GM23338 (cell line): ENCODE data around the gene FOXP2. TPM values are rescaled to one million over a fixed set of nuclear protein-coding genes. Genes with fewer than 3 reads are reported as not detected.

Source experiments
- ATAC-seq: fragments of 200-7000 bp; cut with Tn5 transposase; 3 replicates; pipeline ENCODE4 v1.9.1; 2020
- DNase-seq: peaks from one replicate; pipeline ENCODE4 v3.0.0-alpha.2; 2015; ENCODE audit warnings: low spot score
- H2AFZ ChIP-seq: fragments of 200-600 bp; sonication (generic); 2 replicates; pipeline ENCODE4 v1.8.0; 2016; ENCODE audit warnings: antibody characterized with exemption, mild to moderate bottlenecking, moderate library complexity
- H3F3A ChIP-seq: fragments of 200-600 bp; sonication (generic); replicated peaks from 2 replicates; pipeline ENCODE4 v1.8.0; 2017; ENCODE audit warnings: antibody characterized with exemption, mixed run types, low read depth
- H3K27ac ChIP-seq: fragments of 200-600 bp; sonication (generic); 2 replicates; pipeline ENCODE4 v1.6.1; 2016; ENCODE audit warnings: low read depth
- H3K27me3 ChIP-seq: fragments of 200-600 bp; sonication (generic); 2 replicates; pipeline ENCODE4 v1.8.0; 2016; ENCODE audit warnings: mild to moderate bottlenecking, mixed run types, moderate library complexity; ENCODE audit not compliant: insufficient read depth
- H3K36me3 ChIP-seq: fragments of 200-600 bp; sonication (generic); 2 replicates; pipeline ENCODE4 v1.8.0; 2016; ENCODE audit warnings: mild to moderate bottlenecking; ENCODE audit not compliant: insufficient read depth
- H3K4me1 ChIP-seq: fragments of 200-600 bp; sonication (generic); 2 replicates; pipeline ENCODE4 v1.8.0; 2016; ENCODE audit warnings: mild to moderate bottlenecking, moderate library complexity; ENCODE audit not compliant: insufficient read depth
- H3K4me2 ChIP-seq: fragments of 200-600 bp; sonication (generic); 2 replicates; pipeline ENCODE4 v1.7.1; 2017; ENCODE audit warnings: mixed run types
- H3K4me3 ChIP-seq: fragments of 200-600 bp; sonication (generic); 2 replicates; pipeline ENCODE4 v1.6.1; 2016; ENCODE audit warnings: mixed run types
- H3K79me2 ChIP-seq: fragments of 200-600 bp; sonication (generic); replicated peaks from 2 replicates; pipeline ENCODE4 v1.8.0; 2017; ENCODE audit warnings: mild to moderate bottlenecking; ENCODE audit not compliant: insufficient read depth
- H3K9me2 ChIP-seq: fragments of 200-600 bp; sonication (generic); 2 replicates; pipeline ENCODE4 v1.8.0; 2017; ENCODE audit not compliant: insufficient read depth
- H4K20me1 ChIP-seq: fragments of 200-600 bp; sonication (generic); replicated peaks from 2 replicates; pipeline ENCODE4 v1.8.0; 2017; ENCODE audit warnings: mild to moderate bottlenecking; ENCODE audit not compliant: insufficient read depth
- H3K27ac Mint-ChIP-seq: 2 replicates; pipeline ENCODE4 v1.8.0; 2020; ENCODE audit warnings: inconsistent platforms, mild to moderate bottlenecking, moderate library complexity, mixed read lengths
- H3K27me3 Mint-ChIP-seq: 3 replicates; pipeline ENCODE4 v1.8.0; 2022; ENCODE audit warnings: low read depth, mild to moderate bottlenecking, moderate library complexity, mixed read lengths, inconsistent platforms; ENCODE audit not compliant: insufficient read depth, poor library complexity
- H3K36me3 Mint-ChIP-seq: 3 replicates; pipeline ENCODE4 v1.8.0; 2021; ENCODE audit warnings: low read depth, mild to moderate bottlenecking, inconsistent platforms, moderate library complexity, mixed read lengths
- H3K4me1 Mint-ChIP-seq: 3 replicates; pipeline ENCODE4 v1.8.0; 2020; ENCODE audit warnings: mild to moderate bottlenecking, inconsistent platforms, mixed read lengths
- H3K4me3 Mint-ChIP-seq: 3 replicates; pipeline ENCODE4 v1.8.0; 2021; ENCODE audit warnings: moderate library complexity, mild to moderate bottlenecking, inconsistent platforms, mixed read lengths
- H3K9me3 Mint-ChIP-seq: 3 replicates; pipeline ENCODE4 v1.8.0; 2020; ENCODE audit warnings: moderate library complexity, mild to moderate bottlenecking, inconsistent platforms, mixed read lengths
- CREB1 ChIP-seq: fragments of 250-450 bp; sonication (Bioruptor Pico); IDR thresholded peaks from 2 replicates; pipeline ENCODE4 v1.5.0; 2020; ENCODE audit warnings: low read depth, mild to moderate bottlenecking, moderate library complexity
- EZH2 ChIP-seq: fragments of 200-600 bp; sonication (generic); IDR thresholded peaks from one replicate; pipeline ENCODE4 v1.8.0; 2017; ENCODE audit warnings: antibody characterized with exemption, mild to moderate bottlenecking, low read depth; ENCODE audit not compliant: unreplicated experiment
- EZH2phosphoT487 ChIP-seq: fragments of 200-600 bp; sonication (generic); IDR thresholded peaks from one replicate; pipeline ENCODE4 v1.8.1; 2018; ENCODE audit warnings: antibody characterized with exemption; ENCODE audit not compliant: unreplicated experiment
- JUNB ChIP-seq: IDR thresholded peaks from one replicate; pipeline ENCODE4 v1.6.1; 2016; ENCODE audit warnings: antibody characterized with exemption; ENCODE audit not compliant: unreplicated experiment
- NANOG ChIP-seq: IDR thresholded peaks from 2 replicates; pipeline ENCODE4 v1.6.1; 2016; ENCODE audit warnings: antibody characterized with exemption, borderline replicate concordance
- POLR2AphosphoS5 ChIP-seq: IDR thresholded peaks from 2 replicates; pipeline ENCODE4 v1.6.1; 2016; ENCODE audit warnings: antibody characterized with exemption, low read depth
- STAT1 ChIP-seq: IDR thresholded peaks from one replicate; pipeline ENCODE4 v1.6.1; 2016; ENCODE audit warnings: antibody characterized with exemption; ENCODE audit not compliant: unreplicated experiment
- ZNF114 ChIP-seq: fragments of 250-450 bp; sonication (Bioruptor Pico); IDR thresholded peaks from 2 replicates; pipeline ENCODE4 v1.5.0; 2020; ENCODE audit warnings: mild to moderate bottlenecking, moderate library complexity
- ZNF331 ChIP-seq: fragments of 250-450 bp; sonication (Bioruptor Pico); IDR thresholded peaks from 2 replicates; pipeline ENCODE4 v1.5.0; 2020; ENCODE audit warnings: low read depth, mild to moderate bottlenecking, moderate library complexity
- polyA plus RNA-seq: library from polyadenylated mRNA; unstranded; fragments of >200 nt; fragmentation: Nextera tagmentation; extraction: Ambion mirVana; gene quantifications from 2 replicates; pipeline ENCODE4 v1.2.1, GENCODE V29; 2016
- total RNA-seq: library from RNA; depleted of rRNA; stranded (reverse); fragments of >200 nt; shearing (Covaris generic); gene quantifications from 2 replicates; pipeline ENCODE4 v1.2.3, GENCODE V29; 2014
- TF ChIP-seq, protein P1 (sequence below), 2 experiments: fragments of 200-600 bp in 1 of 2; sonication (generic) in 1 of 2; conservative IDR thresholded peaks; 2 replicates each; pipeline versions ENCODE4 v1.5.1 to v1.6.1; 2016 to 2017; ENCODE audit warnings: antibody characterized with exemption in 2 of 2, low read depth in 2 of 2, mild to moderate bottlenecking in 2 of 2, moderate library complexity in 1 of 2
- TF ChIP-seq, protein P2 (sequence below): fragments of 250-450 bp; sonication (Bioruptor Pico); IDR thresholded peaks from 2 replicates; pipeline ENCODE4 v1.5.0; 2020; ENCODE audit warnings: mild to moderate bottlenecking, moderate library complexity
- TF ChIP-seq, protein P3 (sequence below): IDR thresholded peaks from 2 replicates; pipeline ENCODE4 v1.6.1; 2016; ENCODE audit warnings: antibody characterized with exemption
- TF ChIP-seq, protein P4 (sequence below): IDR thresholded peaks from one replicate; pipeline ENCODE4 v1.6.1; 2018; ENCODE audit warnings: antibody characterized with exemption; ENCODE audit not compliant: unreplicated experiment

FOXP2 gene
- total and polyA plus RNA-seq, 2 experiments from 2014 or later = 0.03 to 0.24 TPM

DNA sequence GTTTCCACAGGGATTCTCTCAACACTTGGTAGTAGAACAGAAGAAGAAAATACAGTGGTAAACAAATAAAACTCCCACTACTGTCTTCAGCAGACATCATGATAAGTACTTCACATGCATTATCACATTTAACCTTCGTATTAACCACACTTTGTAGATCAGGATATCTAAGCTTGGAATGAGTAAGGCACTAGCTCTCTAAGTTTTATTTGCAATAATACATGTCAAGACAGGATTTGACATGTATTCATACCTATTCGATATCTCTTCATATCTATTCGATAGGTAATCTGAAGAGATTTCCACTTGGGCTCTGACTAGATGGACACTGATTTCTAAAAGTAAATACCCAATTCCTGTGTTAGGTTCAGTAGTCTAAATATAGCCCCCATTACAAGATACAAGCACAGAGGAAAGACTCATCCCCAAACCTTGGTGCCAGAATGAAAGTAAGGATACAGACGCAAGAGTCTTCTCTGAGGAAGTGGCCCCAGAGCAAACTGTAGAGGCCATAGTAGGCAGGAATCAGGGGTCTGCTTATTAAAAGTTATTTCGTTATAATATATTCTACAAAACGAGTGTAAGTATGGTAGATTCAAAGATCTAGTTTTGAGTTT, 58.4 kb downstream of the FOXP2 start:
- Histone ChIP-seq H3K9me2 (no peaks in the 10 kb centered on the region), H3K27me3 (no peaks in the 10 kb centered on the region), H3F3A (no peaks in the 10 kb centered on the region), H3K79me2 (no peaks in the 10 kb centered on the region), H3K4me3 (no peak overlapping the region), H4K20me1 (no peaks in the 10 kb centered on the region), H3K27ac (no peak overlapping the region), H3K36me3 (no peaks in the 10 kb centered on the region), H3K4me1 (no peaks in the 10 kb centered on the region), H3K4me2 (no peak overlapping the region), H2AFZ (no peak overlapping the region)
- no peak for DNase-seq
- H3K36me3 Mint-ChIP-seq = no peaks in the 10 kb centered on the region
- no peaks in the 10 kb centered on the region for H3K27me3 Mint-ChIP-seq
- no peak for TF ChIP-seq EZH2phosphoT487
- no peak for TF ChIP-seq POLR2AphosphoS5
- TF ChIP-seq, protein P1, sequence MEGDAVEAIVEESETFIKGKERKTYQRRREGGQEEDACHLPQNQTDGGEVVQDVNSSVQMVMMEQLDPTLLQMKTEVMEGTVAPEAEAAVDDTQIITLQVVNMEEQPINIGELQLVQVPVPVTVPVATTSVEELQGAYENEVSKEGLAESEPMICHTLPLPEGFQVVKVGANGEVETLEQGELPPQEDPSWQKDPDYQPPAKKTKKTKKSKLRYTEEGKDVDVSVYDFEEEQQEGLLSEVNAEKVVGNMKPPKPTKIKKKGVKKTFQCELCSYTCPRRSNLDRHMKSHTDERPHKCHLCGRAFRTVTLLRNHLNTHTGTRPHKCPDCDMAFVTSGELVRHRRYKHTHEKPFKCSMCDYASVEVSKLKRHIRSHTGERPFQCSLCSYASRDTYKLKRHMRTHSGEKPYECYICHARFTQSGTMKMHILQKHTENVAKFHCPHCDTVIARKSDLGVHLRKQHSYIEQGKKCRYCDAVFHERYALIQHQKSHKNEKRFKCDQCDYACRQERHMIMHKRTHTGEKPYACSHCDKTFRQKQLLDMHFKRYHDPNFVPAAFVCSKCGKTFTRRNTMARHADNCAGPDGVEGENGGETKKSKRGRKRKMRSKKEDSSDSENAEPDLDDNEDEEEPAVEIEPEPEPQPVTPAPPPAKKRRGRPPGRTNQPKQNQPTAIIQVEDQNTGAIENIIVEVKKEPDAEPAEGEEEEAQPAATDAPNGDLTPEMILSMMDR (conservative IDR thresholded peaks at IDR 0.05; ENCODE audit: low read depth in 2 of 2) = no peak
- no peak for TF ChIP-seq CREB1 (CRISPR knock-in tag)
- TF ChIP-seq, protein P2, sequence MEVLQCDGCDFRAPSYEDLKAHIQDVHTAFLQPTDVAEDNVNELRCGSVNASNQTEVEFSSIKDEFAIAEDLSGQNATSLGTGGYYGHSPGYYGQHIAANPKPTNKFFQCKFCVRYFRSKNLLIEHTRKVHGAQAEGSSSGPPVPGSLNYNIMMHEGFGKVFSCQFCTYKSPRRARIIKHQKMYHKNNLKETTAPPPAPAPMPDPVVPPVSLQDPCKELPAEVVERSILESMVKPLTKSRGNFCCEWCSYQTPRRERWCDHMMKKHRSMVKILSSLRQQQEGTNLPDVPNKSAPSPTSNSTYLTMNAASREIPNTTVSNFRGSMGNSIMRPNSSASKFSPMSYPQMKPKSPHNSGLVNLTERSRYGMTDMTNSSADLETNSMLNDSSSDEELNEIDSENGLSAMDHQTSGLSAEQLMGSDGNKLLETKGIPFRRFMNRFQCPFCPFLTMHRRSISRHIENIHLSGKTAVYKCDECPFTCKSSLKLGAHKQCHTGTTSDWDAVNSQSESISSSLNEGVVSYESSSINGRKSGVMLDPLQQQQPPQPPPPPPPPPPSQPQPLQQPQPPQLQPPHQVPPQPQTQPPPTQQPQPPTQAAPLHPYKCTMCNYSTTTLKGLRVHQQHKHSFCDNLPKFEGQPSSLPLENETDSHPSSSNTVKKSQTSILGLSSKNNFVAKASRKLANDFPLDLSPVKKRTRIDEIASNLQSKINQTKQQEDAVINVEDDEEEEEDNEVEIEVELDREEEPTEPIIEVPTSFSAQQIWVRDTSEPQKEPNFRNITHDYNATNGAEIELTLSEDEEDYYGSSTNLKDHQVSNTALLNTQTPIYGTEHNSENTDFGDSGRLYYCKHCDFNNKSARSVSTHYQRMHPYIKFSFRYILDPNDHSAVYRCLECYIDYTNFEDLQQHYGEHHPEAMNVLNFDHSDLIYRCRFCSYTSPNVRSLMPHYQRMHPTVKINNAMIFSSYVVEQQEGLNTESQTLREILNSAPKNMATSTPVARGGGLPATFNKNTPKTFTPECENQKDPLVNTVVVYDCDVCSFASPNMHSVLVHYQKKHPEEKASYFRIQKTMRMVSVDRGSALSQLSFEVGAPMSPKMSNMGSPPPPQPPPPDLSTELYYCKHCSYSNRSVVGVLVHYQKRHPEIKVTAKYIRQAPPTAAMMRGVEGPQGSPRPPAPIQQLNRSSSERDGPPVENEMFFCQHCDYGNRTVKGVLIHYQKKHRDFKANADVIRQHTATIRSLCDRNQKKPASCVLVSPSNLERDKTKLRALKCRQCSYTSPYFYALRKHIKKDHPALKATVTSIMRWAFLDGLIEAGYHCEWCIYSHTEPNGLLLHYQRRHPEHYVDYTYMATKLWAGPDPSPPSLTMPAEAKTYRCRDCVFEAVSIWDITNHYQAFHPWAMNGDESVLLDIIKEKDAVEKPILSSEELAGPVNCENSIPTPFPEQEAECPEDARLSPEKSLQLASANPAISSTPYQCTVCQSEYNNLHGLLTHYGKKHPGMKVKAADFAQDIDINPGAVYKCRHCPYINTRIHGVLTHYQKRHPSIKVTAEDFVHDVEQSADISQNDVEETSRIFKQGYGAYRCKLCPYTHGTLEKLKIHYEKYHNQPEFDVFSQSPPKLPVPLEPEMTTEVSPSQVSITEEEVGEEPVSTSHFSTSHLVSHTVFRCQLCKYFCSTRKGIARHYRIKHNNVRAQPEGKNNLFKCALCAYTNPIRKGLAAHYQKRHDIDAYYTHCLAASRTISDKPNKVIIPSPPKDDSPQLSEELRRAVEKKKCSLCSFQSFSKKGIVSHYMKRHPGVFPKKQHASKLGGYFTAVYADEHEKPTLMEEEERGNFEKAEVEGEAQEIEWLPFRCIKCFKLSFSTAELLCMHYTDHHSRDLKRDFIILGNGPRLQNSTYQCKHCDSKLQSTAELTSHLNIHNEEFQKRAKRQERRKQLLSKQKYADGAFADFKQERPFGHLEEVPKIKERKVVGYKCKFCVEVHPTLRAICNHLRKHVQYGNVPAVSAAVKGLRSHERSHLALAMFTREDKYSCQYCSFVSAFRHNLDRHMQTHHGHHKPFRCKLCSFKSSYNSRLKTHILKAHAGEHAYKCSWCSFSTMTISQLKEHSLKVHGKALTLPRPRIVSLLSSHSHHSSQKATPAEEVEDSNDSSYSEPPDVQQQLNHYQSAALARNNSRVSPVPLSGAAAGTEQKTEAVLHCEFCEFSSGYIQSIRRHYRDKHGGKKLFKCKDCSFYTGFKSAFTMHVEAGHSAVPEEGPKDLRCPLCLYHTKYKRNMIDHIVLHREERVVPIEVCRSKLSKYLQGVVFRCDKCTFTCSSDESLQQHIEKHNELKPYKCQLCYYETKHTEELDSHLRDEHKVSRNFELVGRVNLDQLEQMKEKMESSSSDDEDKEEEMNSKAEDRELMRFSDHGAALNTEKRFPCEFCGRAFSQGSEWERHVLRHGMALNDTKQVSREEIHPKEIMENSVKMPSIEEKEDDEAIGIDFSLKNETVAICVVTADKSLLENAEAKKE (CRISPR knock-in tag) = no peak
- TF ChIP-seq, protein P3, sequence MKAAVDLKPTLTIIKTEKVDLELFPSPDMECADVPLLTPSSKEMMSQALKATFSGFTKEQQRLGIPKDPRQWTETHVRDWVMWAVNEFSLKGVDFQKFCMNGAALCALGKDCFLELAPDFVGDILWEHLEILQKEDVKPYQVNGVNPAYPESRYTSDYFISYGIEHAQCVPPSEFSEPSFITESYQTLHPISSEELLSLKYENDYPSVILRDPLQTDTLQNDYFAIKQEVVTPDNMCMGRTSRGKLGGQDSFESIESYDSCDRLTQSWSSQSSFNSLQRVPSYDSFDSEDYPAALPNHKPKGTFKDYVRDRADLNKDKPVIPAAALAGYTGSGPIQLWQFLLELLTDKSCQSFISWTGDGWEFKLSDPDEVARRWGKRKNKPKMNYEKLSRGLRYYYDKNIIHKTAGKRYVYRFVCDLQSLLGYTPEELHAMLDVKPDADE = no peak
- TF ChIP-seq EZH2 = no peak
- TF ChIP-seq, protein P4, sequence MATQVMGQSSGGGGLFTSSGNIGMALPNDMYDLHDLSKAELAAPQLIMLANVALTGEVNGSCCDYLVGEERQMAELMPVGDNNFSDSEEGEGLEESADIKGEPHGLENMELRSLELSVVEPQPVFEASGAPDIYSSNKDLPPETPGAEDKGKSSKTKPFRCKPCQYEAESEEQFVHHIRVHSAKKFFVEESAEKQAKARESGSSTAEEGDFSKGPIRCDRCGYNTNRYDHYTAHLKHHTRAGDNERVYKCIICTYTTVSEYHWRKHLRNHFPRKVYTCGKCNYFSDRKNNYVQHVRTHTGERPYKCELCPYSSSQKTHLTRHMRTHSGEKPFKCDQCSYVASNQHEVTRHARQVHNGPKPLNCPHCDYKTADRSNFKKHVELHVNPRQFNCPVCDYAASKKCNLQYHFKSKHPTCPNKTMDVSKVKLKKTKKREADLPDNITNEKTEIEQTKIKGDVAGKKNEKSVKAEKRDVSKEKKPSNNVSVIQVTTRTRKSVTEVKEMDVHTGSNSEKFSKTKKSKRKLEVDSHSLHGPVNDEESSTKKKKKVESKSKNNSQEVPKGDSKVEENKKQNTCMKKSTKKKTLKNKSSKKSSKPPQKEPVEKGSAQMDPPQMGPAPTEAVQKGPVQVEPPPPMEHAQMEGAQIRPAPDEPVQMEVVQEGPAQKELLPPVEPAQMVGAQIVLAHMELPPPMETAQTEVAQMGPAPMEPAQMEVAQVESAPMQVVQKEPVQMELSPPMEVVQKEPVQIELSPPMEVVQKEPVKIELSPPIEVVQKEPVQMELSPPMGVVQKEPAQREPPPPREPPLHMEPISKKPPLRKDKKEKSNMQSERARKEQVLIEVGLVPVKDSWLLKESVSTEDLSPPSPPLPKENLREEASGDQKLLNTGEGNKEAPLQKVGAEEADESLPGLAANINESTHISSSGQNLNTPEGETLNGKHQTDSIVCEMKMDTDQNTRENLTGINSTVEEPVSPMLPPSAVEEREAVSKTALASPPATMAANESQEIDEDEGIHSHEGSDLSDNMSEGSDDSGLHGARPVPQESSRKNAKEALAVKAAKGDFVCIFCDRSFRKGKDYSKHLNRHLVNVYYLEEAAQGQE = no peak
- TF ChIP-seq STAT1 = no peak
- TF ChIP-seq ZNF331 = no peak
- no peak for TF ChIP-seq NANOG
- no peak for TF ChIP-seq JUNB
- TF ChIP-seq ZNF114 = no peak
- peaks cover 2% of the 10 kb centered on the region; the same call in 2 of the 3 replicates for H3K4me1 Mint-ChIP-seq
- no peak for ATAC-seq
- H3K4me3 Mint-ChIP-seq = no peak overlapping the region
- no peak overlapping the region for H3K27ac Mint-ChIP-seq
- no peaks in the 10 kb centered on the region for H3K9me3 Mint-ChIP-seq
